HCT116 (cell line): Measurements from ENCODE around the gene SH3D21. TPM values are rescaled to one million over a fixed set of nuclear protein-coding genes. Genes with fewer than 3 reads are reported as not detected.

ENCODE experiments used
- ATAC-seq: fragments of 200-7000 bp; cut with Tn5 transposase; 2 replicates; pipeline ENCODE4 v1.9.1; 2020; ENCODE audit warnings: mild to moderate bottlenecking, moderate library complexity
- BruUV-seq: library from RNA; stranded (reverse); fragments of 400-500 nt; replicated peaks from 2 replicates; lab custom pipeline; 2021; lab: Mats Ljungman, UMichigan
- CTCF ChIA-PET: fragments of 300-600 bp; sonication (Branson Sonifier 250); formaldehyde crosslinking; loops from one replicate; lab custom pipeline; 2021; ENCODE audit warnings: antibody characterized with exemption; lab: Charles Lee
- POLR2A ChIA-PET: fragments of 300-600, 350-600 bp; sonication (Branson Sonifier 250); formaldehyde crosslinking; loops from one replicate; lab custom pipeline; 2021; ENCODE audit warnings: antibody characterized with exemption; lab: Charles Lee
- RAD21 ChIA-PET, 2 experiments: fragments of 300-600 bp; sonication (Branson Sonifier 250); formaldehyde crosslinking; loops; one replicate each; lab custom pipeline; 2023; ENCODE audit warnings: low total read pairs in 2 of 2; ENCODE audit not compliant: uncharacterized antibody in 2 of 2, unreplicated experiment in 2 of 2, low non-redundant PET in 1 of 2; lab: Charles Lee
- DNase-seq: peaks from one replicate; pipeline ENCODE4 v3.0.0-alpha.2; 2010; ENCODE audit warnings: low read depth, low spot score
- H2AFZ ChIP-seq: fragments of 200-600 bp; shearing (Covaris generic), sonication (generic); 2 replicates; pipeline ENCODE4 v1.6.1; 2017; ENCODE audit warnings: low read depth, mixed run types, mixed read lengths, antibody characterized with exemption, low read length; ENCODE audit not compliant: poor library complexity, severe bottlenecking
- H3K27ac ChIP-seq: 2 replicates; pipeline ENCODE4 v1.5.1; 2012; ENCODE audit warnings: low read depth, low read length
- H3K27me3 ChIP-seq: fragments of 200-600 bp; sonication (generic); 2 replicates; pipeline ENCODE4 v1.6.1; 2016; ENCODE audit warnings: mixed run types, low read length, mixed read lengths; ENCODE audit not compliant: insufficient read depth
- H3K36me3 ChIP-seq, 2 experiments: fragments of 200-500 bp in 1 of 2; fragments of 200-600 bp in 1 of 2; sonication (Bioruptor generic) in 1 of 2; sonication (generic) in 1 of 2; 2 replicates each; pipeline versions ENCODE4 v1.5.1 to v1.6.1; 2014 to 2016; ENCODE audit warnings: low read length in 2 of 2, inconsistent platforms in 1 of 2, mixed read lengths in 1 of 2, mixed run types in 1 of 2; ENCODE audit not compliant: insufficient read depth in 2 of 2, control insufficient read depth in 1 of 2
- H3K4me1 ChIP-seq, 2 experiments: fragments of 200-600 bp in 1 of 2; sonication (generic) in 1 of 2; 2 replicates each; pipeline versions ENCODE4 v1.5.1 to v1.6.1; 2012 to 2017; ENCODE audit warnings: low read length in 2 of 2, inconsistent platforms in 1 of 2, mild to moderate bottlenecking in 1 of 2, mixed read lengths in 1 of 2, mixed run types in 1 of 2, moderate library complexity in 1 of 2; ENCODE audit not compliant: insufficient read depth in 2 of 2, control insufficient read depth in 1 of 2
- H3K4me2 ChIP-seq: fragments of 200-600 bp; sonication (generic); 2 replicates; pipeline ENCODE4 v1.6.1; 2017; ENCODE audit warnings: mixed run types, low read length, mixed read lengths
- H3K4me3 ChIP-seq, 2 experiments: fragments of 200-600 bp in 1 of 2; sonication (generic) in 1 of 2; replicated peaks in 1 of 2; 2 replicates each; pipeline ENCODE4 v1.5.1; 2011 to 2016; ENCODE audit warnings: low read length in 2 of 2, control low read depth in 1 of 2, low read depth in 1 of 2, mild to moderate bottlenecking in 1 of 2, mixed read lengths in 1 of 2, mixed run types in 1 of 2
- H3K79me2 ChIP-seq: fragments of 200-600 bp; sonication (generic); 2 replicates; pipeline ENCODE4 v1.6.1; 2017; ENCODE audit warnings: mild to moderate bottlenecking, mixed run types, low read length, moderate library complexity, mixed read lengths; ENCODE audit not compliant: insufficient read depth
- H3K9ac ChIP-seq: fragments of 200-600 bp; sonication (generic); 2 replicates; pipeline ENCODE4 v1.6.1; 2016; ENCODE audit warnings: low read length, mixed read lengths
- H3K9me2 ChIP-seq: fragments of 200-600 bp; sonication (generic), shearing (Covaris generic); 2 replicates; pipeline ENCODE4 v1.6.1; 2017; ENCODE audit warnings: mixed run types, mild to moderate bottlenecking, moderate library complexity; ENCODE audit not compliant: insufficient read depth
- H3K9me3 ChIP-seq, 2 experiments: fragments of 200-500 bp in 1 of 2; fragments of 200-600 bp in 1 of 2; sonication (Bioruptor generic) in 1 of 2; sonication (generic) in 1 of 2; 2 replicates each; pipeline ENCODE4 v1.6.1; 2014 to 2017; ENCODE audit warnings: low read length in 2 of 2, mixed read lengths in 2 of 2, inconsistent platforms in 1 of 2, low read depth in 1 of 2, mild to moderate bottlenecking in 1 of 2, mixed run types in 1 of 2, moderate library complexity in 1 of 2; ENCODE audit not compliant: control insufficient read depth in 1 of 2, insufficient read depth in 1 of 2
- H4K20me1 ChIP-seq: fragments of 200-600 bp; sonication (generic), shearing (Covaris generic); 2 replicates; pipeline ENCODE4 v1.6.1; 2017; ENCODE audit warnings: mixed run types, mild to moderate bottlenecking, moderate library complexity; ENCODE audit not compliant: insufficient read depth
- CTCF ChIP-seq, 3 experiments: fragments of 200-600 bp in 1 of 3; sonication (generic) in 1 of 3; IDR thresholded peaks in 2 of 3; conservative IDR thresholded peaks in 1 of 3; 2 replicates each; pipeline ENCODE4 v1.5.1; 2012 to 2017; ENCODE audit warnings: low read depth in 2 of 3, low read length in 2 of 3, antibody characterized with exemption in 1 of 3, borderline replicate concordance in 1 of 3, control low read depth in 1 of 3, mild to moderate bottlenecking in 1 of 3, mixed read lengths in 1 of 3, mixed run types in 1 of 3, moderate library complexity in 1 of 3; ENCODE audit not compliant: insufficient read depth in 1 of 3
- FOSL1 ChIP-seq: IDR thresholded peaks from 2 replicates; pipeline ENCODE4 v1.6.1; 2012; ENCODE audit warnings: low read depth
- RAD21 ChIP-seq: IDR thresholded peaks from 2 replicates; pipeline ENCODE4 v1.6.1; 2012; ENCODE audit warnings: low read depth, mild to moderate bottlenecking
- intact Hi-C: fragments of 100-400 bp; cut with micrococcal nuclease; formaldehyde crosslinking; loops from 2 replicates; pipeline ENCODE4 v1.10.0; 2022
- total RNA-seq: library from RNA; stranded (reverse); gene quantifications from one replicate; pipeline ENCODE4 v1.2.1, GENCODE V29; 2021; ENCODE audit not compliant: unreplicated experiment

The SH3D21 gene
- total RNA-seq, 1 experiment from 2014 or later, result 9.3 TPM

GRCh38 chr1:36369061-36369861, 63.1 kb downstream of the SH3D21 start:
- Histone ChIP-seq H3K9me2 (no peaks in the 10 kb centered on the region), H3K9me3 (no peaks in the 10 kb centered on the region), H3K4me1 (peaks cover 34 to 47% of the 10 kb centered on the region in 2 experiments), H3K79me2 (peaks cover 68% of the 10 kb centered on the region), H4K20me1 (no peaks in the 10 kb centered on the region; the same call in 1 of the 2 replicates), H3K27me3 (no peaks in the 10 kb centered on the region), H2AFZ (no peak overlapping the region), H3K36me3 (peaks cover 0 to 10% of the 10 kb centered on the region in 2 experiments; a peak in 1 of 4 replicates), H3K4me3 (no peak overlapping the region), H3K27ac (peak overlapping the region; percentile 16; the same call in 1 of the 2 replicates), H3K4me2 (peak overlapping the region; percentile 21; the same call in 1 of the 2 replicates), H3K9ac (no peak overlapping the region)
- intact Hi-C loops, result loop anchor here (1.0 to 5.0 kb wide), 2 partner anchors 52 to 272 kb away; no protein-coding TSS in a partner anchor
- CTCF ChIA-PET, result interaction anchor here (0.6 to 1.6 kb wide), 9 partner anchors 8 to 220 kb away, joined by 3 to 7 read pairs (median 4); partner anchors contain the start of genes EVA1B and TRAPPC3
- RAD21 ChIA-PET, result interaction anchor here in 1 of 2 experiments (0.9 kb wide), 1 partner anchor 18 kb away, joined by 4 read pairs; no protein-coding TSS in a partner anchor
- no TSS peak for BruUV-seq
- TF ChIP-seq RAD21 (peak; percentile 79), FOSL1 (no peak), CTCF (IDR thresholded peaks at IDR 0.05 in 2 of 3, conservative IDR thresholded peaks at IDR 0.05 in 1 of 3; ENCODE audit: borderline replicate concordance in 1 of 3, insufficient read depth in 1 of 3, low read depth in 2 of 3, low read length in 2 of 3) (peak; percentile 87 to 89 (median 89))
- DNase-seq (peak; percentile 43), ATAC-seq (peak; percentile 67)
- POLR2A ChIA-PET, result interaction anchor here (1.2 to 1.8 kb wide), 2 partner anchors 17 to 19 kb away, joined by 3 to 11 read pairs; no protein-coding TSS in a partner anchor

Other genes with a start within 250 kb of the SH3D21 start
- not detected for gene TEKT2, start 222.3 kb upstream of the SH3D21 start, total RNA-seq
- gene ADPRS, start 217.5 kb upstream of the SH3D21 start, total RNA-seq, result 28.2 TPM
- gene COL8A2, start 181.1 kb upstream of the SH3D21 start, total RNA-seq, result 0.05 TPM
- gene TRAPPC3, start 156.9 kb upstream of the SH3D21 start, total RNA-seq, result 64.6 TPM
- gene MAP7D1, start 150.2 kb upstream of the SH3D21 start, total RNA-seq, result 71.8 TPM
- 144 TPM for gene THRAP3, start 81.9 kb upstream of the SH3D21 start, total RNA-seq
- 25.1 TPM for gene EVA1B, start 17.3 kb downstream of the SH3D21 start, total RNA-seq
- 33.9 TPM for gene STK40, start 79.6 kb downstream of the SH3D21 start, total RNA-seq
- 49.5 TPM for gene LSM10, start 91.5 kb downstream of the SH3D21 start, total RNA-seq
- 4.1 TPM for gene OSCP1, start 144.1 kb downstream of the SH3D21 start, total RNA-seq
- 98.7 TPM for gene MRPS15, start 158.0 kb downstream of the SH3D21 start, total RNA-seq
- 0.32 TPM for gene CSF3R, start 176.5 kb downstream of the SH3D21 start, total RNA-seq